Renal cortex interstitium (tissue), 11 donors: Measurements from ENCODE around the gene HNRNPAB. TPM values are rescaled to one million over a fixed set of nuclear protein-coding genes. Genes with fewer than 3 reads are reported as not detected.
"Not testable (repeated sequence)": the region's sequence is repeated elsewhere in the genome, so short reads cannot be mapped to it uniquely, and the experiment has no call there.

Experiments
- DNase-seq, 11 donors: peaks; one replicate each; pipeline ENCODE4 v3.0.0-alpha.2; 2013; ENCODE audit warnings: low read depth in 9 of 11, low spot score in 4 of 11; ENCODE audit errors: extremely low read depth in 1 of 11
- polyA plus RNA-seq, 3 donors: library from polyadenylated mRNA; unstranded; fragments of 120-200 nt; gene quantifications; one replicate each; pipeline ENCODE4 v1.2.1, GENCODE V29; 2013; ENCODE audit not compliant: insufficient read length in 3 of 3

Gene HNRNPAB
- polyA plus RNA-seq, 3 donors = 121 to 174 (median 157) TPM

GRCh38 chr5:178221853-178222252 lies 17.5 kb downstream of the HNRNPAB start:
- DNase-seq = no peak

GRCh38 chr5:178222292-178222691 lies 18.0 kb downstream of the HNRNPAB start:
- no peak for DNase-seq

GRCh38 chr5:178223196-178223773 lies 19.0 kb downstream of the HNRNPAB start:
- DNase-seq = no peak

GRCh38 chr5:178223828-178224335 lies 19.5 kb downstream of the HNRNPAB start:
- peak in 2 of 11 donors; percentile 47 to 49 for DNase-seq

- DNase-seq = no peak
These were observed 20.1 kb downstream of the HNRNPAB start for GRCh38 chr5:178224403-178224802.

GRCh38 chr5:178225174-178225573 lies 20.8 kb downstream of the HNRNPAB start:
- no peak for DNase-seq

GRCh38 chr5:178227138-178227659 lies 22.9 kb downstream of the HNRNPAB start:
- no peak for DNase-seq

GRCh38 chr5:178227929-178228328 lies 23.6 kb downstream of the HNRNPAB start:
- DNase-seq = no peak

- DNase-seq = no peak
These were observed 24.3 kb downstream of the HNRNPAB start for GRCh38 chr5:178228609-178229008.

- not testable (repeated sequence) for DNase-seq
These were observed 24.8 kb downstream of the HNRNPAB start for GRCh38 chr5:178229111-178229510.

- no peak for DNase-seq
These were observed 25.5 kb downstream of the HNRNPAB start for GRCh38 chr5:178229861-178230260.

GRCh38 chr5:178230879-178231538 lies 26.7 kb downstream of the HNRNPAB start:
- DNase-seq = no peak

GRCh38 chr5:178231539-178232123 lies 27.3 kb downstream of the HNRNPAB start:
- DNase-seq = no peak

- peak in 7 of 11 donors; percentile 17 to 67 (median 54) for DNase-seq
These were observed 28.0 kb downstream of the HNRNPAB start, which contains the start of gene PHYKPL for GRCh38 chr5:178232124-178232919. Gene PHYKPL, minus strand, starts transcription at chr5:178232802. Its CDS starts 252 bp downstream, at chr5:178232550.

GRCh38 chr5:178232920-178233429 lies 28.6 kb downstream of the HNRNPAB start:
- DNase-seq = no peak

GRCh38 chr5:178234121-178234749 lies 29.9 kb downstream of the HNRNPAB start:
- DNase-seq = no peak

- peak in 9 of 11 donors; percentile 33 to 65 (median 57) for DNase-seq
These were observed 30.6 kb downstream of the HNRNPAB start for GRCh38 chr5:178234750-178235587.

GRCh38 chr5:178235588-178235974 lies 31.2 kb downstream of the HNRNPAB start:
- DNase-seq = no peak
